HG03097 (cell line): ENCODE measurements around the gene BNC1.
"Not testable (repeated sequence)": the region's sequence is repeated elsewhere in the genome, so short reads cannot be mapped to it uniquely, and the experiment has no call there.

Experiments
- ATAC-seq: cut with Tn5 transposase; IDR thresholded peaks from one replicate; pipeline ENCODE4 v1.9.1; 2021; ENCODE audit not compliant: unreplicated experiment, low FRiP score

The BNC1 gene

DNA sequence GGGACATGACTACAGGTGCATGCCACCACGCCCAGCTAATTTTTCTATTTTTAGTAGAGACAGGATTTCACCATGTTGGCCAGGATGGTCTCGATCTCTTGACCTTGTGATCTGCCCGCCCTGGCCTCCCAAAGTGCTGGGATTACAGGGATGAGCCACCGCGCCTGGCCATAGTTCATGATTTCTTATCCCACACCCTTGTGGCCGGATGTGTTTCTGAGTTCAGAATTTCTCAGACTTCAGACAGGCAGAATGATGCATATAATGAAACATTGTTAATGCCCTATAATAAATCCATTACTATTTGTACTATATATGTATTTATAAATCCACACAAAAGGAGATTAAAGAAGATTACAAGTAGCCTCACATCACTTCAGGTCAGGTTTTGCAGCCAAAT, 22.3 kb downstream of the BNC1 start:
- ATAC-seq: not testable (repeated sequence)

- no peak for ATAC-seq
Measured at GRCh38 chr15:83250781-83251180, 33.7 kb downstream of the BNC1 start.

DNA sequence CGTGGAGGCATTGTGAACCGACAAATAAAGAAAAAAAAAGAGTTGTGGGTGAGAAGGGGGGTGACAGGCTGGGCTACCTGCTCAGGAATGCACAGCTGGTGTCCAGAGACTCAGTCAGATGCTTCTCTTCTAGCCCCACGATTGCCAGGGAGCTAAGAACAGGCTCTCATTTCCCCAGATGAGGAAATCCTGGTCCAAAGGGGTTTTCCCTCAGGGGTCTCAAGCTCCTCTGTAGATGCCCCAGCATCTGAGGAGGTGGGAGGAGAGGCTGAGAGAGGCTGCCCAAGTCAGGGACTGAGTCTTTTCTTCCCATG, 35.5 kb downstream of the BNC1 start:
- ATAC-seq: no peak

DNA sequence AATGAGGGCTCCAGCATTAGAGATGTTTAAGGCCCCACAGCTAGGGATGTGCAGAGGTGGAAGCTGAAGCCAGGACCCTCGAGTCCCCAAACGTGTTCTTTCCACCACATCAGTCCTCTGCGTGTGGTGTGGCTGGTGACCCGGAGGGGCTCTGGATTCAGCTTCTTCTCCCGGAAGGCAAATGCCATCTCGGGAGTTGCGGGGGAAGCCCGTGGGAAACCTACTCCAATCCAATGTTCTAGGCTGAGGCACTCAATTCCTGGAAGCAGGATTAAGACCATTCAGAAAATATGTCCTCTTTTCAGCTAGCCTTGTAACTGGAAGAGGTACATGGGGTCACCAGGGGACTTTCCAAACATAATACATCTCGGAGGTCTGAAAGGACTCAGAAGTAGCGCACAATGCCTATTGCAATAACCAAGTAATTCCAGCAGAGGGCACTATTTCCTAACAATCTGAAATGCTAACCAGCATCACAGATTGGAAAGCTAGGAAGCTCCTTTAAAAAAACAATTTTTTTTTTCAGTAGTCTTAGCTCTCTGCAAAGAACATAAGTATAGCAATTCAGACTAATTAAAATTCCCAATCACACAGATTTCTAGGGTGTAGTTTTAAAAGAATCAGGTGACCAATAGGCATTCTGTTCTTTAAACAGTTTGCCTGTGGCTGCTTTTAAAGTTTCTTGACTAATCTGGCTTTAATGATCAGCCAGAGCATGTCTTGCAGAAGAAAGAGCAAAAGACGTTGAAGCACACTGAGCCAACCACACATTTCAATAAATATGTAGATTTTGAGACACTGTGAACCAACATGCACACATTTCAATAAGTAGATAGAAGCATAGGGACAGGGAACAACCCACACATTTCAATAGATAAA, 36.1 kb downstream of the BNC1 start:
- ATAC-seq: no peak

DNA sequence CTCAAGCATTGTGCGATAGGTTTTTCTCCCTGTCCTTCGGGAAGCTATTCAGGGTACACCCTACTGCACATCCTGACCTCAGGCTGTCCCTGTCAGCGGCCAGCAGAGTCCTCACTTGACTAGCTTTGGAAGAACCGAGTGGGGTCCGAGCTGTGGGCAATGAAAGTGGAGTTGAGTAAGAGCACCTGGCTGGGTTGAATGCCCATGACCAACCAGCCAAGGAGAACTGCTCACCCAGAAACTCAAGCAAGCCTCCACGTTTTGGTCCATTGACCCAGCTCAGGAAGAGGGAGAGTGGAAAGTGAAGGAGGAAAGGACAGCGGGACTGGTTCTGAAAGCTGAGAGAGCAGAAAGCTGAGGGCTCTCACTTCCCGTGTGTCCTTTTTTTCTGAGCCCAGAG, 40.8 kb downstream of the BNC1 start:
- no peak for ATAC-seq

DNA sequence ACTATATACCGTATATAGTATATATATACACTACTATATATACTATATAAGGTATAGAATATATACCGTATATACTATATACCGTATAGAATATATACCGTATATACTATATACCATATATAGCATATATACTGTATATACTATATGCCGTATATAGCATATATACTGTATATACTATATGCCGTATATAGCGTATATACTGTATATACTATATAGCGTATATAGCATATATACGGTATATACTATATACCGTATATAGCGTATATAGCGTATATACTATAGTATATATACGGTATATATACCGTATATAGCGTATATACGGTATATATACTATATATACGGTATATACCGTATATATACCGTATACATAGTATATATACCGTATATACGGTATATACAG, 54.2 kb downstream of the BNC1 start:
- no peak for ATAC-seq

- no peak for ATAC-seq
Measured at GRCh38 chr15:83225449-83225848, 59.0 kb downstream of the BNC1 start.

DNA sequence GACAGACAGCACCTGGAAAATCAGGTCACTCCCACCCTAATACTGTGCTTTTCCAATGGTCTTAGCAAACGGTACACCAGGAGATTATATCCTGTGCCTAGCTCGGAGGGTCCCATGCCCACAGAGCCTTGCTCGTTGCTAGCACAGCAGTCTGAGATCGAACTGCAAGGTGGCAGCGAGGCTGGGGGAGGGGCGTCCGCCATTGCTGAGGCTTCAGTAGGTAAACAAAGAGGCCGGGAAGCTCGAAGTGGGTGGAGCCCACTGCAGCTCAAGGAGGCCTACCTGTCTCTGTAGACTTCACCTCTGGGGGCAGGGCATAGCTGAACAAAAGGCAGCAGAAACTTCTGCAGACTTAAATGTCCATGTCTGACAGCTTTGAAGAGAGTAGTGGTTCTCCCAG, 62.7 kb downstream of the BNC1 start:
- not testable (repeated sequence) for ATAC-seq

- ATAC-seq: no peak
Measured at GRCh38 chr15:83219026-83219425, 65.4 kb downstream of the BNC1 start.

DNA sequence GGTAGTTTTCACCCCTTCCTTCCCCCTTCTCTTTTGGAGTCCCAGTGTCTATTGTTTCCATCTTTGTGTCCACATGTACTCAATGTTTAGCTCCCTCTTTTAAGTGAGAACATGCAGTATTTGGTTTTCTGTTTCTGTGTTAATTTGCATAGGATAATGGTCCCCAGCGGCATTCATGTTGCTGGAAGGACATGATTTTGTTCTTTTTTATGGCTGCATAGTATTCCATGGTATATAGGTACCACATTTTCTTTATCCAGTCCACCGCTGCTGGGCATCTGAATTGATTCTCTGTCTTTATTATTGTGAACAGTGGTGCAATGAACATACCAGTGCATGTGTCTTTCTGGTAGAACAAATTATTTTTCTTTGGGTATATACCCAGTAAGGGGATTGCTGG, 69.2 kb downstream of the BNC1 start:
- ATAC-seq: no peak

DNA sequence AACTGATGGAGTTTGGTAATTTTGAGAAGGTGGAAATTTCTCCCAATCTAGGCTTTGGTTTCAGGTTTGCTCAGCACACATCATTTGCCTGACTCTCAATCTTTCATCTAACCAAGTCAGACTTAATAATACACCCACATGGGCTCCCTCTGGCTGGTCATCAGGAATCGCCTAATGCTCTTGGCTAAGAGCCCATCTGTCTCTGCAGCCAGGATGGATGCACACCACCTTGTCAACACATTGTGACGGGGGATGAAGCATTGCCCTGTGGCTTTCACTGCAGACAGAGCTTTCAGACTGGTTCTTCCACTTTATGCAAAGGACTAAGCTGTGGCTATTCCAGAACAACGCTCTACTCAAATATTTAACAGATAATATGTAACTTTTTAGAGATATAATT, 73.8 kb downstream of the BNC1 start:
- no peak for ATAC-seq

DNA sequence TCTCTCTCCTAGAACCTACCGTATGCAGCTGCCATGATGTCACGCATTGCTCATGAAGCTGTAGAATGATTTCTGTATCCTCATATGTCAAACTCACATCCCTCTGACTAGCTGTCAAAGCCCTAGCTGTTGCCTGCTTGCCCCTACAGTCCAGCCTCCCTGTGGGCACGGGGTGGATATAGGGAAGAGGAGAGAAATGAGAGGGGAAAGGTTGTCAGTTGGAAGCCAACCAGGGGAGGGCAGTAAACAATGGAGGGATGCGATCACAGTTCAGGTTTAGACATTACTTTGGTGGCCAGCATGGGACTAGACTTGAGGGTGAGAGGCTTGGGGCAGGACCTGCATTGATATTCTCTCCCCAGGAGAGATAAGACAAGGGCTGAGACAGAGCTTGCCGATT, 75.1 kb downstream of the BNC1 start:
- no peak for ATAC-seq

DNA sequence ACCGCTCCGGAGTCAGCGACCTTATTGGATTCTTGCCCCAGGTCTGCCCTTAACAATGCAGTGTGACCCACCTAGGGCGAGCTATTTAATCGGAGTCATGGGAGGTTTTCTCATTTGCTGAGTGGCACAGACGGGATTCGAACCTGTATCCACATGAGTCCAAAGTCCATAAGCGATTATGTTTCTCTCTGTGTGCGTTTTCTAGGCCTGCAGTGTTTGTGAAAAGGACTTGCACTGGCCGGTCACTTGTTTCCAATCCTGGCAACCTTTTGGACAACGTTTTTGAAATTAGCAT, 76.2 kb downstream of the BNC1 start:
- no peak for ATAC-seq

- ATAC-seq: no peak
Measured at GRCh38 chr15:83207660-83208366, 76.7 kb downstream of the BNC1 start, which contains the start of gene HDGFL3. Gene HDGFL3 (minus strand): TSS chr15:83207823. CDS start chr15:83207414, 409 bp downstream.

- no peak for ATAC-seq
Measured at GRCh38 chr15:83207009-83207659, 77.3 kb downstream of the BNC1 start.

DNA sequence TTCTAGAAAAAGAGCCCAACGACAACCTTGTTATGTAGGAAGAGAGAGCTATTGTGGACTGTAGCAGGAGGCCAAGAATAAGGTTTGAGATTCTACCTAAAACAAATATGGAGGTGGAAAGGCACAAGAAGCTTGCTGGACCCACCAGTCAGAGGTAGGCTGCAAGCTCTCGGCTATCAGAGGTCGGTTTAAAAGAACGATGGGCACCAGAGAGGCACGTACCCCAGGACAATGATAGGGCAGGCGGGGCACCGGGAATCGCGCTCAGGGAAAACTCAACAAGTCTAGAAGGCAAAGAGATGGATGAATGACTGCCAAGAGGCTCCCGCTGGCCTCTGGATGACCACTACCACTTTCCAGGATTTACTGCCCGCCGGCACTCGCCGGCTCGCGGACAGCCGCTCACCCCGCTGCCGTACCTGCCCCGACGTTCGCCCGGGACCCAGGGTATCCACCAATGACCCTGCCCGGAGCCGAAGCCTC, 77.9 kb downstream of the BNC1 start:
- no peak for ATAC-seq
